ENCODE data around the gene MRPL52.
"Not testable (repeated sequence)": the region's sequence is repeated elsewhere in the genome, so short reads cannot be mapped to it uniquely, and the experiment has no call there.

MRPL52 gene

DNA sequence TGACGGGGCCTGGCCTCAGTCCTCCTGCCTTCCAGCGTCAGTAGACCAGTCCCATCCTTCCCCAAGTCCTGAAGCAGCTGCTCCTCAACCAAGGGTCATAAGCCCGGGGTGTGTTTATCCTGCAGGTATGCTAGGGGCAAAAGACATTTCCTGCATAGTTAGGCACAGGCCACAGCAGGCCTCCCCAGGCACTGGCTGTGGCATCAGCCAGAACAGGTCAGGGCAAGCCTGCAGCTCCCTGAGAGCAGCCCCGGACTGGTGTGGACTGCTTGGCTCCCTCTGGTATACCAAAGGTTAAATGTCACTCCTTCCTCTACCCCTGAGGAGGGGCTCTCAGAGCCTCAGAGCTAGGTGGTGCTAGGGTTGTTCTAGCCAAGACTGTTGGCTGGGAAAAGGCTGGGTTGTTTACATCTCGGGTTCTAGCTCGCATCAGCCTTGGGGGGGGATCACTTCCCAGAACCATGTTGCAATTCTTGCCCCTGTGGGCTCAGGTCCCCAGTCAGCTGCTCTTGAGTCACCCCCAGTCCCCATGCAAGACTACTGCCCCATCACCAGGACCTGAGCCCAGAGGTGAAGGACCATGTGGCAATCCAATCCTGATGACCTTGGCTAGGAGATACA lies 9.6 kb downstream of the MRPL52 start:
- DNase-seq (ENCODE audit: low read depth): no peak

GRCh38 chr14:22841311-22841710 lies 11.6 kb downstream of the MRPL52 start:
- DNase-seq (ENCODE audit: low read depth): no peak

GRCh38 chr14:22841769-22842168 lies 12.1 kb downstream of the MRPL52 start:
- DNase-seq (ENCODE audit: low read depth): no peak

GRCh38 chr14:22842211-22843122 lies 12.8 kb downstream of the MRPL52 start:
- no peak for DNase-seq (ENCODE audit: low read depth)

DNA sequence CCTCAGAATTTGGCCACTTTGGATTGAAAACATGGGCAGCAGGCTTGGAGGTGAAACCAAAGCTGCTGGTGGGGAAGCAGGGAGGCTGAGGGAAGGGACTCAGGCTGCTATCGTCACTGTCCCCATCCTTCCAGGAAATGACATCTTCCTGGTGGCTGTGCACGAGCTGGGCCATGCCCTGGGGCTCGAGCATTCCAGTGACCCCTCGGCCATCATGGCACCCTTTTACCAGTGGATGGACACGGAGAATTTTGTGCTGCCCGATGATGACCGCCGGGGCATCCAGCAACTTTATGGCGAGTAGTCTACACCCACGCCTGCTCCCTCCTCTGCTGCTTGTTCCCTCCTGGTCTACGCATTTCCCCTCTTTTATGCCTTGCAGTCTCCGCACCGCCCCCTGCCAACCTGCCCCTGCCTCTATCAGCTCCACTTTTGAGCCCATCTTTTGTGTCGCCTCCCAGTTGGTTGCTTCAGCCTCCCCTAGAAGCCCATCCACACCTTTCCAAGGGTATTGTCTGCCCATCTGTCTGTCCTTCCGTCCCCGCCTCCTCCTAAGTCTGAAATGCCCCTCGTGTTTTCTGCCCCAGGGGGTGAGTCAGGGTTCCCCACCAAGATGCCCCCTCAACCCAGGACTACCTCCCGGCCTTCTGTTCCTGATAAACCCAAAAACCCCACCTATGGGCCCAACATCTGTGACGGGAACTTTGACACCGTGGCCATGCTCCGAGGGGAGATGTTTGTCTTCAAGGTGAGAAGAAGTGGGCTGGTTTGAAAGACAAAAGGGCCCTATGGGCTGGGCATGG lies 13.6 kb downstream of the MRPL52 start:
- DNase-seq (ENCODE audit: low read depth): no peak

DNA sequence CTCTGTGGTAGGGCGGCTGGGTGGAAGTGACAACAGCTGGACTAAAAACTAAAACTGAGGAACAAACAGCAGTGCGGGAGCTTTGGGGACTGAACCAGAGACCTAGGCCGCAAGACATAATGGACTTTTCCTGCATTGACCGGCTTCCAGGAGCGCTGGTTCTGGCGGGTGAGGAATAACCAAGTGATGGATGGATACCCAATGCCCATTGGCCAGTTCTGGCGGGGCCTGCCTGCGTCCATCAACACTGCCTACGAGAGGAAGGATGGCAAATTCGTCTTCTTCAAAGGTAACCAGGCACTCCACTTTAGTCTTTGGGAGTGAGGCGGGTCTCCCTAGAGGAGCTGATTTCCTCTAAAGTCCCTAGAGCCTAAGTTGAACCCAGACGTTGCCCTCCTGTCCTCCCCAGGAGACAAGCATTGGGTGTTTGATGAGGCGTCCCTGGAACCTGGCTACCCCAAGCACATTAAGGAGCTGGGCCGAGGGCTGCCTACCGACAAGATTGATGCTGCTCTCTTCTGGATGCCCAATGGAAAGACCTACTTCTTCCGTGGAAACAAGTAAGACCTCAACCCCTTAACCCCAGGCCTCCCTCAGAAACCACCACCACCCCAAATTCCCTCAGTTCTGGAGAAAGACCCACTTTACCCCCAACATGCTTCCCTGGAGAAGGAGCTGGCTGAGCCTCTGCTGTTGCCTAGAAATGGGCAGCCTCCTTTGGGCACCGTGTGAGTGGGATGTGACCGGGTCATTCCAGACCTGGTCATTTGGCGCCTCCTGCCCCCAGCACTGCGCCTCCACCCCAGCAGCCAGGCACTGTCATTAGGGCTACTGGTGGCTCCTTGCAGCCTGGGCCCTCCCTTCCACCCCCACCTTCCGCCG lies 14.8 kb downstream of the MRPL52 start:
- DNase-seq (ENCODE audit: low read depth): no peak

GRCh38 chr14:22845103-22845394 lies 15.4 kb downstream of the MRPL52 start:
- DNase-seq (ENCODE audit: low read depth): no peak

DNA sequence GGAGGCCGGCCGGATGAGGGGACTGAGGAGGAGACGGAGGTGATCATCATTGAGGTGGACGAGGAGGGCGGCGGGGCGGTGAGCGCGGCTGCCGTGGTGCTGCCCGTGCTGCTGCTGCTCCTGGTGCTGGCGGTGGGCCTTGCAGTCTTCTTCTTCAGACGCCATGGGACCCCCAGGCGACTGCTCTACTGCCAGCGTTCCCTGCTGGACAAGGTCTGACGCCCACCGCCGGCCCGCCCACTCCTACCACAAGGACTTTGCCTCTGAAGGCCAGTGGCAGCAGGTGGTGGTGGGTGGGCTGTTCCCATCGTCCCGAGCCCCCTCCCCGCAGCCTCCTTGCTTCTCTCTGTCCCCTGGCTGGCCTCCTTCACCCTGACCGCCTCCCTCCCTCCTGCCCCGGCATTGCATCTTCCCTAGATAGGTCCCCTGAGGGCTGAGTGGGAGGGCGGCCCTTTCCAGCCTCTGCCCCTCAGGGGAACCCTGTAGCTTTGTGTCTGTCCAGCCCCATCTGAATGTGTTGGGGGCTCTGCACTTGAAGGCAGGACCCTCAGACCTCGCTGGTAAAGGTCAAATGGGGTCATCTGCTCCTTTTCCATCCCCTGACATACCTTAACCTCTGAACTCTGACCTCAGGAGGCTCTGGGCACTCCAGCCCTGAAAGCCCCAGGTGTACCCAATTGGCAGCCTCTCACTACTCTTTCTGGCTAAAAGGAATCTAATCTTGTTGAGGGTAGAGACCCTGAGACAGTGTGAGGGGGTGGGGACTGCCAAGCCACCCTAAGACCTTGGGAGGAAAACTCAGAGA lies 16.3 kb downstream of the MRPL52 start:
- DNase-seq (ENCODE audit: low read depth): no peak

DNA sequence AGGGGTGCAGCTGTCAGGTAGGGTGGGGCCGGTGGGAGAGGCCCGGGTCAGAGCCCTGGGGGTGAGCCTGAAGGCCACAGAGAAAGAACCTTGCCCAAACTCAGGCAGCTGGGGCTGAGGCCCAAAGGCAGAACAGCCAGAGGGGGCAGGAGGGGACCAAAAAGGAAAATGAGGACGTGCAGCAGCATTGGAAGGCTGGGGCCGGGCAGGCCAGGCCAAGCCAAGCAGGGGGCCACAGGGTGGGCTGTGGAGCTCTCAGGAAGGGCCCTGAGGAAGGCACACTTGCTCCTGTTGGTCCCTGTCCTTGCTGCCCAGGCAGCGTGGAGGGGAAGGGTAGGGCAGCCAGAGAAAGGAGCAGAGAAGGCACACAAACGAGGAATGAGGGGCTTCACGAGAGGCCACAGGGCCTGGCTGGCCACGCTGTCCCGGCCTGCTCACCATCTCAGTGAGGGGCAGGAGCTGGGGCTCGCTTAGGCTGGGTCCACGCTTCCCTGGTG lies 17.2 kb downstream of the MRPL52 start:
- no peak for DNase-seq (ENCODE audit: low read depth)

DNA sequence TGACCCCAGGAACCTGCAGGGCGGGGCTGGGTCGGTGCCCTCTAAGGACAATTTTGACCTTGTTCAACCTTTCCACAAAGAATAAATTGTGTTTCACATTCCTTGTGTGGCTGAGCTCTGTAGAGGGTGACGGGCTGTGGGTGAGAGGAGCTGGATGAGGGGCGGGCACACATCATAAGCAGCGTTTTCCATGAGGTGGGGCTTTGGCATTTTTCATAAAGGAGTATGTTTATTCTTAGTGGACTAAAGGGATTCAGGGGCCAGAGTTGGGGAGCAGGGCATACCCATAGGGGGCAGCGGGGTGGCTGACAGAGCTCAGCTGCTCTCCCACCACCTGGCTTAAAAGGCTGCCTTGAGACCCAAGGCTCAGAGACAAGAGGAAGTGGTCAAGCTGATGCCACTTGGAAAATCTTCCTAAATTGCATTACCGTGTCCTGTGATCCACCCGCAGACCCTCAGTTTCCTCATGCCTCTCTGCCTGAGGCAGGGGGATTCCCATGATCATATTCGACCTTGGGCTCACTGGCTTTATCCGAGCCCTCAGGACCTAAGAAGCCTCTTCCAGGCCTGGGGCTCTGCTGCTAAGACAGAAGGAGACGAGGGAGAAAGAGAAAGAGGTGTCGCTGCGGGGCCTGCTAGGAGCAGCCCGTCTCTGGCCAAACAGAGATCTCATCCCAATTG lies 18.1 kb downstream of the MRPL52 start:
- no peak for DNase-seq (ENCODE audit: low read depth)

DNA sequence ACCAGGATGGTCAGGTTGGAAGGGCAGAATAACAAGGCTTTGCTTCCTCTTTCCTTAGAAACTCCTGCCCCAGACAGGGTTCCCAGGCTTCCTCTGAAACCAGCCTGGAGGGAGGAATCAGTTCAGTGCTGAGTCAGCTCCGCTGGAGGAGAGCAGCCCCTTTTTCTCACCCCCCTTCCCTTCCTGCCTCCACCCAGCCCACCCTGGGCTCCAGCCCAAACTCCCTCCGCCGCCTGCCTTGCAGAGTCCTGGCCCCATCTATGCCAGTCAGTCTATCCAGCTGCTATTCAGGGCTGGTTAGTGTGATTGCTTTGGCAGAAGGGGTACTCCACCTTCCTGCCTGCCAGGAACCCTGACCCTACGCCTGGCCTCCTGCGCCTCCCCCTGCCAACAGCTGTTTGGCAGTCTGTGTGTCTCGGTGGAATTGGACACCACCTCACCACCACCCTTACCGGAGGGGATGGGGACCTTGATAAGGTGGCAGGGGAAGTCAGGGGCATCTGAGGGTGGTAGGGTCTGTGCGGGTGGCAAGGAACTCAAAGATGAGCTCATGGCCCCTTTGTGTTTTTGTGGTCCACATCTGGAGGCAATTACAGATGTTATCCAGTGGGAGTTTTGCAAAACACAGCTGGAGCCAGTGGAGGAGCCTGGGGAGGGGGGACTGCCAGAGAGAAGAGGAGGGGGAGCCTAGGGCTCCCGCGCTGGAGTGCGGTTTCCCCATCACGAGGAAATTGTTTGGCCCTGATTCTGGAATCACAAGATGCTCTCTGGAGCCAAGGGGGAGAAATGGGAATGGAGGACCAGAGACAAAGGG lies 18.9 kb downstream of the MRPL52 start:
- no peak for DNase-seq (ENCODE audit: low read depth)

DNA sequence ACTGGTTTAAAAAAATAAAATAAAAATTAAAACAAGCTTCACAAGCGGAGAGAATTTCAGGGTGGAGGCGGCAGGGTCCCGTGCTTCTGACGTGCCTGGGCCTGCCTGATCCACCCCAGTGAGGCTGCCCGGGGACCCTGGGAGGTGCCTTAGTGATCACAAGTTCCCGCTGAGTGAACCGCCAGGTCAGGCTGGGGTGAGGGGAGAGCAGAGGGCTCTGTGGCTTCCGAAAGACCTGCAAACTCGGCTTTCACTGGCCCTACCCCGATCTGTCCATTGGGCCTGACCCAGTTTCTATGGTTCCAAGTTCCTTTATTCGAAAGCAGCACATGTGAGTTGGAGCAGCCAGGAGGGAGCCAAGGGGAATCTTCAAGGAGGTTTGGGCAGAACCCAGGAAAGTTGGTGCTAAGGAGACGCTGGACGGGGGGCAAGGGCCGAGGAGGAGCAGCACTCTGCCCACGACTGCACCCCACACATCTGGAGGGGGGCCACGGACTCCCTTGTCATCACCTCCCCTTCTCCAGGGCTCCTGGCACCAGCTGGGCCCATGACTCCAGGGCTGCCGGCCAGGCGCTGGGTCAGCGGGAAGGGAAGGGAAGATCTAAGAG lies 19.6 kb downstream of the MRPL52 start:
- no peak for DNase-seq (ENCODE audit: low read depth)

DNA sequence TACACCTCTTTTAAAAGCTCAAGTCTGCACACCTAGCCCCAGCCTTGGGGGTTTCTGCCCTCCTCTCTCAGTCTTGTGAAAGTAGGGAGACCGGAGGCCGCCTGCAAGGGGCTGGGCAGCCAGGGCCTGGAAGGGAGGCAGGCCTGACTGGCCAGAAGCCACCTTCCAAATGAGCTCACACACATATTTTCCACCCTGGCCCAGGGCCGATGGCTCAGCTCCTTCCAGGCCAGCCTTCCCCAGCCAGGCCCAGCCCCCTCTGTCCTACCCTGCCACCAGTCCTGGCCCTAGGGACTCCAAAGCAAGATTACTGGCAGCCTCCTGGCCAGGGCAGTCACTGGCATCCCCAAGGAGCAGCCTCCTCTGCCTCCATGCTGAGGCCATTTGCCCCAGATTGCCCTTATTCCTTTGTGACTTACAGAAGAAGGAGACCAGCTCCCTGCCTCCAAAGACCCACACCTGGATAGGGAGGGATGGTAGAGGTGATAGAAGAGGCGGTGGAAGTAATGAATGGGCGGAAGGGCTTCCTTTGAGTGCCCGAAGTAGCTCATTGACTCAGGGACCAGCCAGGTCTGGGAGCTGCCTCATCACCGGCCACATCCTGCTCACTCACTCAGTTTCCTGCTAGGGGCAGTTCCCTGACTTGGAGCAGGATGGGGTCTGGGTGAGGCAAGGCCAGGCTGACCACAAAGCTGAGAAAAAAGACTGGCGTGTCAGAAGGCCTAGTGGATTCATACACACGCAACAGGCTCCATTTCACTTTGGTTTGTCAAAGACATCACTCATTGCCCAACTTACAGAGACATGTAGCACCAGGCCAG lies 21.5 kb downstream of the MRPL52 start:
- DNase-seq (ENCODE audit: low read depth): no peak

DNA sequence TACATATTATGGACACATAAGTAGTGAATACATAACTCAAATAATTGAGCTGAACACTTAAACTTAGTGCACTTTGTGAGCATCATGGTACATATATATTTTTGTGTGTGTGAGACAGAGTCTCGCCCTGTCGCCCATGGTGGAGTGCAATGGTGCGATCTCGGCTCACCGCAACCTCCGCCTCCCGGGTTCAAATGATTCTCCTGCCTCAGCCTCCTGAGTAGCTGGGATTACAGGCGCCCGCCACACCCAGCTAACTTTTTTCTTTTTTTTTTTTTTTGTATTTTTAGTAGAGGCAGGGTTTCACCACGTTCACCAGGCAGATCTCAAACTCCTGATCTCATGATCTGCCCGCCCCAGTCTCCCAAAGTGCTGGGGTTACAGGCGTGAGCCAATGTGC lies 22.5 kb downstream of the MRPL52 start:
- not testable (repeated sequence) for DNase-seq (ENCODE audit: low read depth)

- no peak for DNase-seq (ENCODE audit: low read depth)
Observed at GRCh38 chr14:22852599-22852939, 22.9 kb downstream of the MRPL52 start.

DNA sequence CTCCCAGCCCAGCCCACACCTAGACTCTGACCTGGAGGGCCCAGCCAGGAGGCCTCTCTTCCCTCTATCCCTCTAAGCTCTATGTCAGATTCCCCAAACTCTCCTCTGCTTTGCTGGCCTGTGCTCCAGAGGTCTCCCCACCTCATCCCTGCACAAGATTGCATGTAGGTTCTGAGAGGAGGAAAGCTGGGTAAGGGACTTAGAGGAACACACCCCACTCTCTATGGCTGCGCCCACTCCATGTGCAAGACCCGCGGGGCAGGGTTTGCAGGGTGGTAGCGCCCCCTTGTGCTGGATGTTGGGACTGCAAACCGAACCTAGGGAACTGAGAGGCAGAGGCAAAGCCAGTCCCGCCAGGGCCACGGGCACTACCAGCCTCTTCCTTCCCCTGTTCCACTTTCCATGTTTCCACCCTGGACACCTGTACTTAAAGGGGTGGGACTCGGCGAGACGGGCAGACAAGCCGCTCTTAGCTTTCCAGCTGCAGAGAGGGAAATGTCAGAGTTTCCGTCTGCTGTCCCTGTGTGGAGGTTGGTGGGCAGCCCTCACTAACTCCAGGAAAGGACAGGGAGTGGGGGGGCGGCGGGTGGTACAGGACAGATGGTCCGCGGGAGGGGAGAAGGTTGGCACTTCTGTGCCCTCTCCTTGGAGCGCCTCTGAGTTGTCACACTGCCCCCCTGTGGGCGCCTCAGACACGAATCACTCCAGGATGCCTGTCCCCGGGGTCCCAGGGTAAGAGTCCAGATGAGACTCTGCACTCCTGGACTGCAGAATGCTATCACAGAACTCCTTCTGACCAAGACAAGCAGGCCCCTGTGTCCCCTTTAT lies 23.5 kb downstream of the MRPL52 start:
- DNase-seq (ENCODE audit: low read depth): peak; percentile 89

DNA sequence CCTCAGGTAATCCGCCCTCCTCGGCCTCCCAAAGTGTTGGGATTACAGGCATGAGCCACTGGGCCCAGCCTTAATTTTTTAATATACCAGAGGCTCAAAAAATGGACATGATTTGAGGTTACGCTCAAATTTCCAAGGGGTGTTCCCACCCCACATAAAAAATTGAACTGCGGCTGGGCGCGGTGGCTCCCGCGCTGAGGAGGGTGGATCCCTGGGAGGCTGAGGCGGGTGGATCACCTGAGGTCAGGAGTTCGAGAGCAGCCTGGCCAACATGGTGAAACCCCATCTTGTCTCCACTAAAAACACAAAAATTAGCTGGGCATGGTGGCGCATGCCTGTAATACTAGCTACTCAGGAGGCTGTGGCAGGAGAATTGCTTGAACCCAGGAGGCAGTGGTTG lies 24.6 kb downstream of the MRPL52 start:
- not testable (repeated sequence) for DNase-seq (ENCODE audit: low read depth)
